ENCODE results near the gene MYO5B.

The MYO5B gene

GRCh38 chr18:49961271-49961670 is 233.7 kb downstream of the MYO5B start:
- no peak for DNase-seq

- no peak for DNase-seq
Observed at GRCh38 chr18:49960376-49960775, 234.6 kb downstream of the MYO5B start.

GRCh38 chr18:49959176-49959575 is 235.8 kb downstream of the MYO5B start:
- DNase-seq = no peak

- DNase-seq = no peak
Observed at GRCh38 chr18:49955263-49955662, 239.7 kb downstream of the MYO5B start.

GRCh38 chr18:49953391-49953790 is 241.6 kb downstream of the MYO5B start:
- no peak for DNase-seq

GRCh38 chr18:49949951-49950395 is 245.0 kb downstream of the MYO5B start:
- DNase-seq = no peak

DNA sequence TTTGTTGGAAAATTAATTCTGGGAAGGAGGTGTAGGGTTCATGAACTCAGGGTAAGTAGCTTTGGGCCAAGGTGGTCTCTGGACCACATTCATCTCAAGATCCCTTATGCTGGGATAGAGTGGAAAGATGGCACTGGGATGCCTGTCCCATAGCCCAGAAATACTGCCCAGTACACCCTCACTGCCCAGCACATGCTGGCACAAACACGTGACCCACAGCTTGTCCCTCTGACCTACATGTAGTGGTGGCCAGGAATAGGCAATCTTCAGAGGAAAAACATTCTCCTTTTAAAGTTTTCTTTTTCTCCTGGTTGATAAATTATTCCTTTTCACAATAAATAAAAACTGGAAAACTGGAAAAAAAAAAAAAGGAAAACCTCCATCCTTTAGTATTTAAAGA is 246.0 kb downstream of the MYO5B start:
- DNase-seq = no peak

DNA sequence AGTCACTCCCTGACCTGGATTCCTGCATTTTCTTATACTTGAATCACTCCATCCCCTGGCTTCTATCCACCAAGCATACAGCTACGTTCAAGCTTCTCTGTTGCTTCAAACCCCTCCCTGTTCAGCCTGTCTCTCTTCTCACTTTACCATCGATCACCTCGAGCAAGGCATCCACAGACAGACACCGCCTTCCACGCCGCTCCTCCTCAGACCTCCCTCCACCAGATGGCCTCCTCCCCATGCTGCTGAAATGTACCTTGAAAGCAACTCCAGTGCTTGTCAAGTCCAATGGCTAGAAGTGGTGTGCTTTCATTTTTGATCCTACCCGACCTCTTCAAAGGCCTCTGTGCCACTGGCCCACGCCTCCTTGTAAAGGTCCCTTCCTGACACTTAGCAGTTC is 250.3 kb downstream of the MYO5B start:
- no peak for DNase-seq

DNA sequence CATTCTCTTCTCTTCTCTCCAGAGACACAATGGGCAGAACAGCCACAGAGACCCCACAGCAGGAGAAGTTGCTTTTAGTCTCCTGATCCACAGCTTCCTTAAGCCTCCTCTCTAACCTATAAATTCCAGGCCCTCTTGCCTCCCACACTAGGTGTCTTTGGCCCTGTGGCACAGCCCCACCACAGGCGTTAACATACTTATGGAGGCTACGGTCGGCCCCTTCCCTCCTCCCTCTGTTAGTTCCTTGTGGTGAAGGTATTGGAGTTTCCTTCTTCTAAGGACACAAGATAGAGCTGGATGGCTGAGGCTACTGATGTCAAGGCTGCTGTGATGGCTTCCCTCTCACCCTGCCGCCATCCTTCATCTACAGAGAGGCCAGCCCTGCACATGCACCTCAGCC is 258.1 kb downstream of the MYO5B start:
- DNase-seq = no peak

DNA sequence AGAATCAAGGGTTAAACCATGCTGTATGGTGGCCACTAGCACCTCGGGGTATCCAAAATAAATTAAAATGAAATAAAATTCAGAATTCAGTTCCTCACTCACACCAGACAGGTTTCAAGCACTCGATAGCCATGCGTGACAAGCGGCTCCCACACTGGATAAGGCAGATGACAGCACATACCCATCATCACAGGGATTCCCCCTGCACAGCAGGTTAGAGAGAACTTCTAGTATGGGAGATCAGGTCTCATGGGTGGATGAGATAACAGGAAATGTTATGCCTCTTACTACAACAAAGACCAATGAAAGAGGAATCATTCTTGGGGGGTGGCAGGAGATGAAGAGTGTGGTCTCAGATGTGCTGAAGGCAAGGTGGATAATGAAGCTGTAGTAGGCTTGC is 259.7 kb downstream of the MYO5B start:
- DNase-seq = no peak

- DNase-seq = no peak
Observed at GRCh38 chr18:49934457-49934856, 260.5 kb downstream of the MYO5B start.

- no peak for DNase-seq
Observed at GRCh38 chr18:49933530-49934128, 261.3 kb downstream of the MYO5B start.

GRCh38 chr18:49931760-49932159 is 263.2 kb downstream of the MYO5B start:
- DNase-seq = no peak

- DNase-seq = no peak
Observed at GRCh38 chr18:49931179-49931578, 263.8 kb downstream of the MYO5B start.

GRCh38 chr18:49926106-49926745 is 268.7 kb downstream of the MYO5B start:
- no peak for DNase-seq

- DNase-seq = no peak
Observed at GRCh38 chr18:49924293-49924983, 270.5 kb downstream of the MYO5B start.

DNA sequence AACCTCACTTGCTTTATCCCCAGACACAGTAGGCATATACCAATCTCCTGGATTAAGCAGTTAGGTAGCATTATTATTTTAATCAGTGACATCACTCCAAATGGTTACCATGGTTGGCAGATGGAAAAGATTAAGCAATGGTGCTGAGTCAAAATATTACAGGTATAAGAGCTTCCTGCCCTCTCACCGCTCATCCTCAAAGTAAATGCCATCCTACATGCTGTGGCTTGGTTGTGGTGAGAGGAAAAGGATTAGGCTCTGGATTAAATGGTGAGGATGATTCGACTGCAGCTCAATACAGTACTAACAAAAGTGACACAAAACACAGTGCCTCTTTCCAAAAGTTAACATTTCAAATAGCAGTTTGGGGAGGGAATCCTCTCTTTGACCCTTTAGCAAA is 272.7 kb downstream of the MYO5B start:
- DNase-seq = no peak

GRCh38 chr18:49921318-49921985 is 273.5 kb downstream of the MYO5B start:
- no peak for DNase-seq

GRCh38 chr18:49920731-49921130 is 274.2 kb downstream of the MYO5B start:
- DNase-seq = no peak

- no peak for DNase-seq
Observed at GRCh38 chr18:49917742-49918141, 277.2 kb downstream of the MYO5B start.

GRCh38 chr18:49915352-49915751 is 279.6 kb downstream of the MYO5B start:
- no peak for DNase-seq

DNA sequence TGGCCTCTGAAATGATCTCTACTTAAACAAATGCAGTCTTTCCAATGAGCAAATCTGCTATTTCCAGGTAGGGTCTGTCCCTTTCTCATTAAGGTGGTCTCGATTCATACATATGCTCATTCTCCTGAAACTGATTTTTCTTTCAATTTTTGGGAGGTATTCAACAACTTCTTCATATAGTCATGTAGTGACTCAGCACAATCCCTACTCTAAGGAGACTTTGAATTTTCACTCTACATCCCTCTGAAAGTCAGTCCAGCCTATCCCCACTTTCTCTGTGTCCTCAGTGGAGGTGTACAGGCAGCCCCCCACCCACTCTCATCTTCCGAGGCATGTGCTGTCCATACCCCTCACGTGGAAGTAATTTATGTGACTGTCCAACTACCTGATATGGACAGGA is 281.7 kb downstream of the MYO5B start:
- DNase-seq = no peak

- no peak for DNase-seq
Observed at GRCh38 chr18:49911427-49911826, 283.5 kb downstream of the MYO5B start.

- no peak for DNase-seq
Observed at GRCh38 chr18:49910986-49911385, 284.0 kb downstream of the MYO5B start.

All from SW 1271 (cell line).